Nephron progenitor cell (in vitro differentiated cells): ENCODE results near the gene HAAO.

ENCODE experiments used
- DNase-seq: peaks from one replicate; pipeline ENCODE4 v3.0.0; 2021
- H3K27ac Mint-ChIP-seq: 2 replicates; pipeline ENCODE4 v1.8.0; 2021; ENCODE audit warnings: mild to moderate bottlenecking, moderate library complexity, mixed read lengths
- H3K27me3 Mint-ChIP-seq: 2 replicates; pipeline ENCODE4 v1.8.0; 2021; ENCODE audit warnings: mild to moderate bottlenecking, low read depth, mixed read lengths; ENCODE audit not compliant: poor library complexity
- H3K36me3 Mint-ChIP-seq: 2 replicates; pipeline ENCODE4 v1.8.0; 2021; ENCODE audit warnings: low read depth, mixed read lengths
- H3K4me1 Mint-ChIP-seq: 2 replicates; pipeline ENCODE4 v1.8.0; 2021; ENCODE audit warnings: mixed read lengths
- H3K4me3 Mint-ChIP-seq: 2 replicates; pipeline ENCODE4 v1.8.0; 2021; ENCODE audit warnings: mild to moderate bottlenecking, moderate library complexity, mixed read lengths
- H3K9me3 Mint-ChIP-seq: 2 replicates; pipeline ENCODE4 v1.8.0; 2021; ENCODE audit warnings: mild to moderate bottlenecking, moderate library complexity, mixed read lengths
- TF ChIP-seq, protein P1 (sequence below): fragments of 200-600 bp; sonication (generic); IDR thresholded peaks from 2 replicates; pipeline ENCODE4 v1.5.0; 2021; ENCODE audit warnings: antibody characterized with exemption

Gene HAAO

DNA sequence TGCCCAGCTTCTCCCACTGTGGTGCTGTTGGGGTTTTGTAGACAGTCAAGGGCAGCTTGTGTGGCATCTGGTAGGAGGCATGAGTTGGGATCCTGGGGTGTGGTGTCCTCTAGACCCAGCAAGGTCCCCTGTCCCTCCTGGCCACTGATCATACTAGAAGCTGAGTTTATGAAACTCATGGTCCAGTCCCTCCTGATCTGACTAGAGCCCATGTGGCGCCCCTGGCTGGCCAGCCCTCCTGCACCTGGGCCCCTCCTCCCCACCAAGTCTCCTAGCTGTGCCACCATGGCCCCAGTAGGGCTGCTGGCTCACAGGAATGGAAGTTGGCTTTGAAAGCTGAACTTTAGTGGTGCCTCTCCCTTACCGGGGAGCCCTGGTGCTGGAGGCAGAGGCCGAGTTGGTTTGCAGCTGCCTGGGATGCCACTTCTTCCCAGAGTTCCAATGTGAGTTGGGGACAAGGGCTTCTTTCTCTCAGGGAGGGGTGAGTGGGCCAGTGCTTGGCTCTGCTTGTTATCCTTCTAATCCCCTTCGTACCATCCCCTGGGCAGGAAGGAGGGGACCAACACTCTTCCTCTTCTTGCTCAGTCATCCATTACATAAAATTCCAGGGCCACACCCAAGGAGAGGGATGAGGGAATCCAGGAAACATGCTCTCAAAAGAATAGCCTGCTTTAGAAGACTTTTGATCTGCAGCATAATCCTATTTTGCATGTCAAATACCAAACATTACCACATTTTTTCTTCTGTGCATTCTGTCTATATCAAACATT is 37.5 kb upstream of the HAAO start:
- Mint-ChIP-seq H3K4me1 (peaks cover 28% of the 10 kb centered on the region), H3K4me3 (no peak overlapping the region), H3K9me3 (no peaks in the 10 kb centered on the region), H3K36me3 (peaks cover 8% of the 10 kb centered on the region), H3K27ac (no peak overlapping the region), H3K27me3 (peaks cover 26% of the 10 kb centered on the region)
- no peak for DNase-seq
- TF ChIP-seq, protein P1, sequence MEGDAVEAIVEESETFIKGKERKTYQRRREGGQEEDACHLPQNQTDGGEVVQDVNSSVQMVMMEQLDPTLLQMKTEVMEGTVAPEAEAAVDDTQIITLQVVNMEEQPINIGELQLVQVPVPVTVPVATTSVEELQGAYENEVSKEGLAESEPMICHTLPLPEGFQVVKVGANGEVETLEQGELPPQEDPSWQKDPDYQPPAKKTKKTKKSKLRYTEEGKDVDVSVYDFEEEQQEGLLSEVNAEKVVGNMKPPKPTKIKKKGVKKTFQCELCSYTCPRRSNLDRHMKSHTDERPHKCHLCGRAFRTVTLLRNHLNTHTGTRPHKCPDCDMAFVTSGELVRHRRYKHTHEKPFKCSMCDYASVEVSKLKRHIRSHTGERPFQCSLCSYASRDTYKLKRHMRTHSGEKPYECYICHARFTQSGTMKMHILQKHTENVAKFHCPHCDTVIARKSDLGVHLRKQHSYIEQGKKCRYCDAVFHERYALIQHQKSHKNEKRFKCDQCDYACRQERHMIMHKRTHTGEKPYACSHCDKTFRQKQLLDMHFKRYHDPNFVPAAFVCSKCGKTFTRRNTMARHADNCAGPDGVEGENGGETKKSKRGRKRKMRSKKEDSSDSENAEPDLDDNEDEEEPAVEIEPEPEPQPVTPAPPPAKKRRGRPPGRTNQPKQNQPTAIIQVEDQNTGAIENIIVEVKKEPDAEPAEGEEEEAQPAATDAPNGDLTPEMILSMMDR, result no peak

- H3K36me3 Mint-ChIP-seq, result peaks cover 8% of the 10 kb centered on the region
- DNase-seq, result peak; percentile 84
- H3K9me3 Mint-ChIP-seq, result no peaks in the 10 kb centered on the region
- H3K4me3 Mint-ChIP-seq, result no peak overlapping the region
- H3K27ac Mint-ChIP-seq, result no peak overlapping the region
- TF ChIP-seq, protein P1, result peak; percentile 96
- peaks cover 28% of the 10 kb centered on the region for H3K4me1 Mint-ChIP-seq
- H3K27me3 Mint-ChIP-seq, result peaks cover 26% of the 10 kb centered on the region
Measured at GRCh38 chr2:42828487-42829425, 36.4 kb upstream of the HAAO start.

DNA sequence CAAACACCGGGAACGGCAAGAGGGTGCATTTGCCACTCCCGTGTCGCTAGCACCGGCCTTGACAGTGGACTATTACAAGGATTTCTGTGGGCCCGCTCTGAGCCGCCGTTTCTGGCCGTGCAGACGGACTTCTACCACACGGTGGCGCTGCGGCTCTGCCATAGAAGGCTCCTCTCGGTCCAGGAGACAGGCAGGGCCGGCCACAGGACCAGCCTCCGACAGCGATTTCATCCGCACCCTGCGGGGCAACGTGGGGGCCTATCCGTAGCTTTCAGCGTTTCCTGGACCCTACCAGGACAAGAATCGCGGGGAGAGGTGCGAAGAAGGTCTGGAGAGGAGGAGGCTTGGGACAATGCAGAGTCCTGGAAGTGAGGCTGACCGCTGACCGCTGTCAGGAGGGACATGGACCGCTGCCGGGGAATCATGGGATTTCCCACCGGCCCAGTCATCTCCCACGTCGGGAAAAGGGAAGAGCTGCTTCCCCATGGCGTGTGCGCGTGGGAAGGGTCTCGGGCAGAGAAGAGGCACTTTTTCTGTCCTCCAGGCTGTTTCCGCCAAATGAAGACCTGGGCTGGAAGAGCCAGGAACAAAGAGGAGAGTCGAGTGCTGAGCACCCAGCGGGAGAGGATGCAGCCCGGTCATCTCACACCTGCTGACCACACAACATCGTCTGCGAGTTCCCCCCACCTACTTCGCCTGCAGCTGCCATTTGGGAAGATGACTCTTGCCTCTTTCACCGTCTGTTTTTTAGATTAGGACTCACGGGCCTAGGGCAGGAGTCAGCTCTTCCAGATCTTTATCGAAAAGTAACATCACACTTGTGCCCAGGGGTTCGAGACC is 35.5 kb upstream of the HAAO start:
- TF ChIP-seq, protein P1, result peak; percentile 91
- peak overlapping the region; percentile 59 for H3K4me3 Mint-ChIP-seq
- H3K9me3 Mint-ChIP-seq, result no peaks in the 10 kb centered on the region
- H3K27ac Mint-ChIP-seq, result no peak overlapping the region
- H3K36me3 Mint-ChIP-seq, result peaks cover 6% of the 10 kb centered on the region
- peaks cover 28% of the 10 kb centered on the region for H3K4me1 Mint-ChIP-seq
- peak; percentile 96 for DNase-seq
- H3K27me3 Mint-ChIP-seq, result peaks cover 26% of the 10 kb centered on the region

- peaks cover 28% of the 10 kb centered on the region for H3K4me1 Mint-ChIP-seq
- TF ChIP-seq, protein P1, result no peak
- peaks cover 26% of the 10 kb centered on the region for H3K27me3 Mint-ChIP-seq
- H3K27ac Mint-ChIP-seq, result no peak overlapping the region
- no peak overlapping the region for H3K4me3 Mint-ChIP-seq
- no peaks in the 10 kb centered on the region for H3K9me3 Mint-ChIP-seq
- no peaks in the 10 kb centered on the region for H3K36me3 Mint-ChIP-seq
- no peak for DNase-seq
Measured at GRCh38 chr2:42826231-42826630, 33.8 kb upstream of the HAAO start.

- no peak overlapping the region for H3K4me3 Mint-ChIP-seq
- H3K27ac Mint-ChIP-seq, result no peak overlapping the region
- H3K36me3 Mint-ChIP-seq, result peaks cover 2% of the 10 kb centered on the region
- H3K27me3 Mint-ChIP-seq, result peaks cover 26% of the 10 kb centered on the region
- H3K4me1 Mint-ChIP-seq, result peaks cover 19% of the 10 kb centered on the region
- DNase-seq, result no peak
- H3K9me3 Mint-ChIP-seq, result no peaks in the 10 kb centered on the region
- TF ChIP-seq, protein P1, result no peak
Measured at GRCh38 chr2:42824454-42824807, 32.0 kb upstream of the HAAO start.
